ENCODE measurements around the gene TMEM72.

Gene TMEM72

DNA sequence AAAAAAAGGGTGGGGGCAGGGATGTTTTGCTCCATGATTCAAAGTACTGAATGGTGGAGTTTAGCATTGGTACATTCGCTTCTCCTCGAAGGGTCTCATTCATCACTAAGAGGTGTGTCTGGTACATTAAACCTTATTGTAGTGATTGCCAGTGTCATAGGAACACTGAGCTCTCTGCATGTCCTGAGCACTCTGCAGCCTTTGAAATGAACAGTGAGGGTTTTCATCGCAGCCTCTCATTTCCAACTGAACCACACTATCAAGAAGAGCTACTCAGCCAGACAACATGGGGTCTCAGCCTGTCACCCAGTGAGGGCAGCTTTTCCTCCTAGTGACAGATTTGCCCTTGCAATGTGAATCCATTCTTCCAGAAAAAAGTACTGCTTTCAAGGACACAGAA, 75.0 kb downstream of the TMEM72 start:
- TF ChIP-seq, protein P1, sequence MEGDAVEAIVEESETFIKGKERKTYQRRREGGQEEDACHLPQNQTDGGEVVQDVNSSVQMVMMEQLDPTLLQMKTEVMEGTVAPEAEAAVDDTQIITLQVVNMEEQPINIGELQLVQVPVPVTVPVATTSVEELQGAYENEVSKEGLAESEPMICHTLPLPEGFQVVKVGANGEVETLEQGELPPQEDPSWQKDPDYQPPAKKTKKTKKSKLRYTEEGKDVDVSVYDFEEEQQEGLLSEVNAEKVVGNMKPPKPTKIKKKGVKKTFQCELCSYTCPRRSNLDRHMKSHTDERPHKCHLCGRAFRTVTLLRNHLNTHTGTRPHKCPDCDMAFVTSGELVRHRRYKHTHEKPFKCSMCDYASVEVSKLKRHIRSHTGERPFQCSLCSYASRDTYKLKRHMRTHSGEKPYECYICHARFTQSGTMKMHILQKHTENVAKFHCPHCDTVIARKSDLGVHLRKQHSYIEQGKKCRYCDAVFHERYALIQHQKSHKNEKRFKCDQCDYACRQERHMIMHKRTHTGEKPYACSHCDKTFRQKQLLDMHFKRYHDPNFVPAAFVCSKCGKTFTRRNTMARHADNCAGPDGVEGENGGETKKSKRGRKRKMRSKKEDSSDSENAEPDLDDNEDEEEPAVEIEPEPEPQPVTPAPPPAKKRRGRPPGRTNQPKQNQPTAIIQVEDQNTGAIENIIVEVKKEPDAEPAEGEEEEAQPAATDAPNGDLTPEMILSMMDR (IDR thresholded peaks at IDR 0.05; ENCODE audit: control extremely low read depth, extremely low read depth, low read depth, missing control alignments), result no peak

More for the DNA sequence above, 75.0 kb downstream of the TMEM72 start:
- no peak for DNase-seq (ENCODE audit: extremely low spot score)
- ChIA-PET POLR2A (no interaction called here), CTCF (interaction anchor here (1.1 to 2.8 kb wide), 5 partner anchors 9 to 53 kb away, joined by 3 to 12 read pairs (median 4); no protein-coding TSS in a partner anchor)

Data from GM10248 (cell line).